Stimulated activated CD8-positive, alpha-beta memory T cell treated with anti-CD3 and anti-CD28 coated beads, Interleukin-15, amount 100 ng/mL, for 4 hours (primary cell): ENCODE data around the gene MARK1.

Experiments
- DNase-seq, 2 donors: peaks; one replicate each; pipeline ENCODE4 v3.0.0-alpha.2; 2020; ENCODE audit warnings: low read depth in 2 of 2

The MARK1 gene

DNA sequence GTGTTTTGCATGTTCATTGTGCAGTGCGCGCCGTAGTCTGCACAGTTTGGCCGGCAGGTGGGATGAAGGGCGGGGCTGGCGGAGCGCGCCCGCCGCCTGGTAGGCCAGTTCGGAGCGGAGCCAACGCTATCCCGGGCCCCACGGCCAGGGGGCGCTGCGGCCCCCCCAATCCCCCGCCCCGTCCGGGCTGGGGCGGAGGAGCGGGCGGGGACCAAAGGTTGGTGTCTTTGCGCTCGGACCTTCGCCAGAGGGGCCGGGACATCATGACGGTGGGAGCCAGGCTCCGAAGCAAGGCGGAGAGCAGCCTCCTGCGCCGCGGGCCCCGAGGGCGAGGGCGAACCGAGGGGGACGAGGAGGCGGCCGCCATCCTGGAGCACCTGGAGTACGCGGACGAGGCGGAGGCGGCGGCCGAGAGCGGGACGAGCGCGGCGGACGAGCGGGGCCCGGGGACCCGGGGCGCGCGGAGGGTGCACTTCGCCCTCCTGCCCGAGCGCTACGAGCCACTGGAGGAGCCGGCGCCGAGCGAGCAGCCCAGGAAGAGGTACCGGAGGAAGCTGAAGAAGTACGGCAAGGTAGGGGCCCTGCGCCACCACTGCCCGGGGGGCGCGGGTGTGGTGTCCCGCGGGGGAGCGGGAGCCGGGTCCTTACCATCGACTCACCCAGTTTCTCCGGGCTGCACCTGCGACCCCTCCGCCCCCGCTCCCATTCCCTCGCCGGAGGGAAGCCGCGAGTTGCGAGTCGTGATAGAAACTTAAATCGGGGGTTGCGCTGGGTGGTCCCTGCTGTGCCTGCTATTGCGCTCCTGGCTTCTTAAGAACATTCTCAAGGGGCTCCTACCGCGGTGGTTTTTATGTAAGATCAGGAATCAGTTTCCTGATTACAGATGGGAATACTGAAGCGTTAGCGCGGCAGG is 162.5 kb downstream of the MARK1 start, which contains the start of gene C1orf115:
Gene C1orf115 (plus strand): TSS at position 224 of the 913 bp plus-strand sequence. CDS start 40 bp downstream, at position 264.
- peak; percentile 19 to 29 for DNase-seq

DNA sequence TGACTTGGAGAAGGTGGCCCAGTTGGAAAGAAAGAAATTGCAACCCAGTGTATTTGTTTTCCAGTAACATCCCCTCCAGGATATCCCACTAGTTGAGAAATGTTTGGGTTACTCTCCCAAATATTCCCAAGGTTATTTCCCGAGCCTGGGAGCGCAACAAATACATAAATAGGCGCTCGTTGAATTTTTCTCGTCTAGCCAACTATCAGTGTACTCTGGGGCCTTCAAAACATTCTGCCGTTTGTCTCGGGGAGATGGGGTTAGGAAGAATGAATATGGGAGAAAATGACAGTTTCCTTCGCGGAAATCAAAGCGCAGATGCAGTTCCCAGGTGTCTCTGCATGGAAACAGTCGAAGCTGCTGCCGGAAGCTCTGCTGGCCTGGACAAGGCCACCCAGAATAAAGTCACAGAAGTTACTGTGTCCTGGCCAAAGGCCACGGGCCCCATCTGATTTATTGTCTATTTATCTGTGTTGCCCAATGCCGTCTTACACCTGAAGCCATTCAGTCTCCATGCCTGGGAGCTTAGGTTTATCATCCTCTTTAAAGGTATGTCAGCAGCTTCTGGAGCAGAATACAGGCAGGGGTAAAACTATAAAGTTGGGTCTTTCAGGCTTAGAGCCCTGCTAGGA is 163.2 kb downstream of the MARK1 start:
- DNase-seq = no peak

DNA sequence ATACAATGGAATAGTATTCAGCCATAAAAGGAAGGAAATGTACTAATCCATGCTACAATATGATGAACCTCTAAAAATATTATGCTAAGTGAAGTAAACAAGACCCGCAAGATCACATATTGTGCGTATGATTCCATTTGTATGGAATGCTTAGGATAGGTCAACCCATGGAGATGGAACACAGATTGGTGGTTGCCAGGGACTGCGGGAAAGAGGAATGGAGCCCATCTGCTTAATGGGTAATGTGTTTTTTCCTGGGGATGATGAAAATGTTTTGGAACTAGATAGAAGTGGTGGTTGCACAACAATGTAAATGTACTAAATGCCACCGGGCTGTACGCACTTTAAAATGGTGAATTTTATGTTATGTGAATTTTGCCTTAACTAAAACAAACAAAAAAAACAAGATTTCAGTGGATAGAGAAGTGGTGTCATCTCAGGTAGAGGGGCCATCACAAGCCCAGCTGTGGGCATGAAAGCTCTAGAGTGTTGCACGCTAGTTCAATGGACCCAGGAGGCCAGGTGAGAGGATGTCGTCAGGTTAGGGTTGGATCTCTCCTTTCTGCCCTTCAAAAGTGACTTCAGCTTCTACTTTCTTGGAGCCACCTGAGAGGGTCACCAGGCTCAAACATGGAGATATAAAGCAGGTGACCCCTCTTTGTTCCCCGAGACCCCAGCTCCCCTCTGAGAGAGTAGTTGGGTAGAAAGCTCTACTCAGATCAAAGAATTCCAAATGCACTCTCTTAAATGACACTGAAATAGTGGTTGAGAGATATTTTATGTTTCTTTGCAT is 164.7 kb downstream of the MARK1 start:
- no peak for DNase-seq

DNA sequence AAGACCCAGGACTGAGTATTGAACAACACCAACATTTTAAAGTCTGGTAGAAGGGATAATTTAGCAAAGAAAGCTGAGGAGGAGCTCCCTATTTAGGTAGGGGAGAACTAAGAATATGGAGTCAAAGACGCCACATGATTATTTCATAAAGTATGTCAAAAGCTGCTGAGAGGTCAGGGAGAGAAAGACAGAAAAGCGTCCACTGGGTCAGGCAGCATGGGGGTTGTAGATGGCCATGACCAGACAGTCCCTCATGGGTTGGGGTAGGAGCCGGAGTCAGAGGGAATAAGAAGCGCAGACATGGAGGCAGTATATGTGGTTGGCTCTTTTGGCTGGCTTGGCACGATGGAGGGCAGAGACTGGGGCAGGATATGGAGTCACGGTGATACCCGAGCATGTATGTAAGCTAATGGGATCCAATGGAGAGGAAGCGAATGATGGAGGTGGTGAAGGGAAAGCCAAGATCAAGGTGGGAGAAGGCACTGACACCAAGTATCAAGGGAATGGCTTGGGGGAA is 167.0 kb downstream of the MARK1 start:
- no peak for DNase-seq

DNA sequence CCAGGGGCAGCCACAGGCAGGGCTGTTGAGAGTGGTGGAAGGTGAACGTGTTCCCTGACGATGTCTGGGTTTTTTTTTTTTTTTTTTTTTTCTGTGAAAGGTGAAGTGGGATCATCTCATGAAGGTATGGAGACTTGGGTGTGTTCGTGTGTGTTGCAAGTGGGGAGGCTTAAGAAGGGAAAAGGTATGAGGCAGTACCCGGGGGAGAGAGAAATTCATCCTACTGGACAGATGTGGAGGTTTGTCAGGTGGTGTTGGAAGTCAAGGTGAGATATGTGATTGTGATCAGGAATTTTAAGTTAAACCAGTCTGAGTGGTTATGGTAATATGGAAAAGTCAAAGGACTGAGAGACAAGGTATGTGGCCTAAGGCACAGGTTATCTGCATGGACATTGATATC is 167.5 kb downstream of the MARK1 start:
- DNase-seq = no peak

DNA sequence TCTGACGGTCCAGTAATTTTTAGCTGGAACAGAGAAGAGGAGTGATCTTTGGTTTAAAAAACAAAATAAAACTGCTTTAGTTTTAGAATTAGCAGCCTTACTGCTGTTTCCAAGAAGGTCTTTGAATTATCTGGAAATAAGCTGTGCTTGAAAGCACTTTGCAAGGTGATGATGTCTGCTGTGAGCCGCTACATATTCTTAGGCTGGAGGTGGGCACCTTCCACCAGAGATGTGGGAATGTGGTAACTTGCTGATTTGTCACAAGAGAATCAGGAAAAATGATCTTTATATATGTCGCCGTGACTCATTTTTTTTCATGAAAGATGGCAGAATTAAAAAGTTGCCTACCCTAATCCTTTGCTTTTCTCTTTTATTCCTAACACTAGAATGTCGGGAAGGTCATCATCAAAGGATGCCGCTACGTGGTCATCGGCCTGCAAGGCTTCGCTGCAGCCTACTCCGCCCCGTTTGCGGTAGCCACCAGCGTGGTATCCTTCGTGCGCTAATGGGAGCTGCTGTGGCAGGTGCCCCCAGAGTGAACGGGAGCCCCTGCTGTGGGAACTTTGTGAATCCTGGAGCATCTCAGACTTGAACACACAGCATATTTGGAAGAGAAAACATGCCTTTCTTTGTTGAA is 168.4 kb downstream of the MARK1 start:
- no peak for DNase-seq

DNA sequence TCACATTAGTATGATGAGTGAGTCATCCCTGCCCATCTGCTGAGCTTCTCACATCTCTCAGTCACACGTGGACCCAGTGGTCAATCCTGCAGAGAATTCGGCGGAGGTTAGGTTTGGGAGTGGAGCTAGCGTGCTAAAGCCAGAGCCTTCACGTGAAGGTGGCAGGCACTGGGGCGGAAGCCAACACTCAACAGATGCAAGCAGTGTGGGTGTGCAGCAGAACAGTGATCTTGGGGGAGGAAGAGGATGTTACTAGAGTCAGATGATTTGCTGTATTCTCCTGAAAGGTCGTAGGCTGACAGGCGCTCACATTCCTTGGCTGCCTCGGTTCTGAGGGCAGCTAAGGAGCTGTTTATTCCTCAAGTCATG is 168.9 kb downstream of the MARK1 start:
- DNase-seq = no peak

DNA sequence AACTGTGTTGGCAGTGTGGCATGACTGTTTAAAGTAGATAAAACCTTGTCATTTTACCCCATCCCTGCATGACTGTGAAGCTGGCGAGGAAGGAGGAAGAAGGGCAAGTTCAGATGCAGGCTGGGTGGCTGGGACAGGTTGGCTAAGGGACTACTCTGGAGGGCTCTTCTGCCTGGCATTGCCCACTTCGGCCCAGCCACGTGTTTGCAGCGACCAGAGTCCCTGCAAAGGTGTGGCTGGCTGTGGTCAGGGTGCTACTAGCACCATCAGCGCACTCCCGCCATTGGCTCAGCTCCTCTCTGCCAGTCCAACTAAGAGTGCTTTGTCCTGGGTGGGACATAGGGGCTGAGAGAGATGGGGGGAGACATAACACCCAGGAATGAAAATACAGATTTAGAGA is 169.4 kb downstream of the MARK1 start:
- DNase-seq = no peak

DNA sequence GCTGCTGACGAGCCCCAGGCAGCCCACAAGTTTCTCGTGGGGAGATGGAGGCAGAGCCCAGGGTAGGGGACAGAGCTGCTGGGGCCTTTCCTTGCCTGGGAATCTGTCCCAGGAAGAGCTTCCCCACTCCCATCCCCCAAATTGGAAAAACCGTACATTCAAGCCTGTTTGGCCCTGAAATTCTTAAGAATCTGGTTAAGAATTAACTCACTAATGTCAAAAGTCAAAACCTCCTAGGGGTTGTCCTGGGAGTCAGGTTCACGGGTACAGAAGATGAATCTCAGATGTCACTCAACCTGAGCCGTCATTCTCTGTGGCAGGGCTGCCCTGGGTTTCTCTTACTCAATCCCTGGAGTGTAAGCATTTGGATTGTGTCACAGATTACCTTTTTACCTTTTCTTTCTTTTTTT is 170.7 kb downstream of the MARK1 start:
- DNase-seq = no peak

DNA sequence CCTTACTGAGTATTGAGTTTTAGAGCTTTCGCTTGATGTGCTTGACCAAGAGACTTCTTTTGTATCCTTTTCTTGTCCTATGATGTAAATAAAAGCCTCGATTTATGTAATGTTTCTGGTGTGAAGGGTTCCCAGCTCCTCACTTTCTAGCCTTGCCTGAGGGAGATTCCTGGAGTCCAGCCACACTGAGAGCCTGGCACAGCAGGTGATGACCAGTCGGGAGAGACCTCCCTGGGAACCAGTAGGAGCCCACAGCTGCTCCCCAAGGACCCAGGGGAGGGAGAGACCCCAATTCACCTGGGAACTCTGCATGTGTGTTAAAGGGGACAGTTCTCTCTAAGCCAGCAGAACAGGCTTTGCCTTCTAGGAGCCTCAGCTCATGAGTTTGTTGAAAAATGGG is 171.1 kb downstream of the MARK1 start:
- DNase-seq = no peak

DNA sequence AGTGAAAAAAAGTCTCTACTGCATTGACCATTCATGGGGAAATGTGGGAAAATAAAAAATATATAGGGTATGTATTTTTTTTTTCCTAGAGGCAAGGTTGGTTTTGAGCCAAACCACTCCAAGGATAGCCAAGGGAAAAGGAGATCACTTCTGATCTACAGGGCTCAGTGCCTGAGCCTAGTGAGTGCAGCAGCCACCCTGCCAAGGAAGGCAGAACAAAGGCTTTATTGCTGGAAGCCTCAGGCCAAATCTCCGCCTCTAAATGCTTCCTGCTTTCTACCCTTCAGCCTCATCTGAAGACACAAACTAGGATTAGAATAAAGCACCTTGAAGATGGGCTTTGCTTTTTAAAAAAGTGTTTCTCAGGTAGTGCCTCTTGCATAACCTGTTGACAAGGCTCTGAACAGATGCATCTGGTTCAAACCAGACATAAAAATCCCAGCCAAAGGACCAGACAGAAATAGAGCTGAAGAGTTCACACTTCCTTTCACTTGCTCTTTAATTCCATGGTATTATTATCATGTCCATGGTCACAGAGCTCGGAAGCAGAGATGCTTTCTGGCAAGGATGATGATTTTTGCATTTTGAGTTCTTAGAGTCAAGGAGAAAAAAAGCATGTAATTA is 172.7 kb downstream of the MARK1 start:
- no peak for DNase-seq

DNA sequence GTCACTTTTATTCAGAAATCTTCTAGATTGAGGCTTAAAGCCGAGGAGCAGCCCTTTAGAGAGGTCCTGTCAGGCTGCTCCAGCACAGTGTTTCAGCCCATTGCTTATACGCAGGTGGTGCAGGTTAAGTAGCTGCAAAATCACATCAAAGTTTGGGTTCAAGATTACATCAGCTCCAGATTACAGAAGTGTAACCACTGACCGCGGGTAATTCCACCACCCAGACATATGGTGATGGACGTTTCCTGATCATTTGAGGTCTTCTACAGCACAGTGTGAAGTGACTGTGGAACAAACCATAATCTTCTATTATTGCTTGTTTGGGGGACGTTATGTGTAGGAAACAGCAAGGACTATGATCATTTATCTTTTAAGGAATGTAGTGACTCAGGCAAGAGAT is 174.0 kb downstream of the MARK1 start:
- no peak for DNase-seq

DNA sequence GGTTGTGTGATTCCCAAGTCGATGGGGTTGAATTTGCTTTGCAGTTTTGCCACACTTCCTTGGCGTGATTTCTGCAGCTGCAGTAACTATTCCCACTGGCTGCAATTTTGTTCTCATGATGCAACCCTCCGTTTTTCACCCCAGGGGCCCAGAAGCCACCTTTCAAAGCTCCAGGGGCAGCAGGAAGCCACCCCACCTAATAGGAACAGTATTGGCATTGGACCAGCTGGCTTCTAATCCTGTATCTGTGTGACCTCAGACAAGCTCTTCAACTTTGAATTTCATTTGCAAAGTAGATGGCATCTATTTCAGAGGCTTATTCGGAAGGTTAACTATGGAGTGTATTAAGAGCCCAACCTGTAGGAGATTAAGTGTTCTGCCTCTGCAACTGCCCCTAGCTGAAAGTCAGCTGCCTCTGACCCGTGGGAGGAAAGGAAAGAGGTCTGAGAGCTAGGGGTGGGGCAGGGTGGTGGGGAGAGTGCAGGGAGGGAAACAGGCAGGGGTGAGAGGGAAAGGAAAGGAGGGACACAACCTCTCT is 174.9 kb downstream of the MARK1 start:
- DNase-seq = no peak

DNA sequence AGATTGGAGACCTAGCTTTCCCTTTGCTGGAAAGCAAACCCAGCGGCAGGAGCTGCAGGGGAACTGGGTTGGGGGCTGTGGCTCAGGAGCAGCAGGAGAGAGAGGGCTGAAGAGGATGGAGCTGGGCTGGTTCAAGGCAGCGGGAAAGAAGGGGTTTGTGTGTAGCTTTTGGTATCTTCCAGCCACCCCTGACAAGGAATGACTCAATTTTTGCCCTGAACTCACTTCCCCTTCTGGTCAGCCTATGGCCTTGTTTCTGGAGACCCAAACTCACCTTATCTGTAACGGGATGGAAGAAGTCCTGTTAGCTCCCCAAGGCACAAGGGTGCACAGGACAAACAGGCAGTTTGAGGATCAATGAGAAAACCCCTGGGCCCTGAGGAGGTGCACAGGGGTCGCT is 175.4 kb downstream of the MARK1 start:
- DNase-seq = no peak

DNA sequence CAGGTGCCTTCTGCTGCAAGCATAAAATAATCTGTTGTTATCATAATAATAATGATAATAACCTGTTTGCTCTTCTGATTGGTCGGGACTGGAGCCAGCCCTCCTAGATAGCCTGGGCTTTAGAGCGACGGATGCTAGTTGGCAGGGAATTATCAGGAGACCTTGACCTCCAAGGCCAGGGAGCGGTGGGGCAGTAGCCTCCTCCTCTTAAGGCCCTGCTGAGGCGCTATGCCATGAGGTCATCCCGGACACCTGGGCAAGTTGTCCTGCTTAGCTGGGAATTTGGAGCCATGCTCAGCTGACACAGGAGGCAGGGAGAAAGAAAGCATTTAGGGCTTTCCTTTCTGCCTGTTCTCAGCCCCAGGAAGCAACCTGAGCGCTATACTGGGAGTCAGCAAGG is 177.8 kb downstream of the MARK1 start:
- DNase-seq = no peak

DNA sequence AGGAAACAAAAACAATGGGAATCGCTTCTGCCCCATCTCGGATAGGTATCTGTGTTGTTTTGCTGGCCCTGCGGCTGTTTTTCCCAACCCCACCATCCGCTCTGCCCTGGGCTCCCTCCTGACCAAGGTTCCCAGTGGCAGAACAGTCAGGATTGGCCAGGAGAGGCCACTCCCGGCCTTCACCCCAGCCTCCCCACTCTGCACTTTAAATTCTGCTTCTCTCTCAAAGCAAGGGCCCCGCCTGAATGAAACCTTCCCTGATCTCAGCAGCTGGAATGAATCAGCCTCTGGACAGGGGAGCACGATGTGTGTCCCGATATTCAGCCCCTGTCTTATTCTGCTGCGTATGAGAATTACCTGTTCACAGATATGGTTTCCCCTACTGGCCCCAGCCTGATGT is 178.5 kb downstream of the MARK1 start:
- no peak for DNase-seq

DNA sequence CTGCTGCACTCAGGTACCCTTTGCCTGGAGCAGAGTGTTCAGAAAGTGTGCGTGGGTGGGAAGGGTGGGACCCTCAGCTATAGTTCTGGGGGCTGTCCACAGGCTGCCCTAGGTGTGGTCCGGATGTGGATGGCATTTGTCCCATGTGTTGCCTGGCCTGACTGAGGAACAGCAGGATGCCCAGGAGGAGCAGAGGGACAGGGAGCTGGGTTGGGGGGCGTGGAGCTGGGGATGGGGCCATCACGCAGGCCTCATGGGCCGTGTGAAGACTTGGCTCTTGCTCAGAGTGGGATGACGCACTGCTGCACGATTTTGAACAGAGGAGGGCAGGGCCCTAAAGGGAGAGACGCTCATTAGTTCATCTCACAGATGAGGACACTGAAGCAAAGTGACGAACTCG is 179.2 kb downstream of the MARK1 start:
- no peak for DNase-seq

DNA sequence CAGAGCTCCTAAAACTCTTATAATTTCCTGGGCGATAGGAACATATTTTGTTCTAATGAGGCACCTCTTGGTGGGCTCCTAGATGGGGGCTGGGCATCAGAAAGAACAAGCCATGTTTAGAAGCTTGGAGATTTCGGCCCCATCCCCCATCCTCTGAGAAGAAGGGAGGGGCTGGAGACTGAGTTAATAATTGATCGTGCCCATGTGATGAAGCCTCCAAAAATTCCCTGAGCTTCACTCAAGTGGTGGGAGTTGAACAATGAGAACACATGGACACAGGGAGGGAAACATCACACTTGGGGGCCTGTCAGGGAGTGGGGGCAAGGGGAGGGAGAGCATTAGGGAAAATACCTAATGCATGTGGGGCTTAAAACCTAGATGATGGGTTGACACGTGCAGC is 180.3 kb downstream of the MARK1 start:
- no peak for DNase-seq

DNA sequence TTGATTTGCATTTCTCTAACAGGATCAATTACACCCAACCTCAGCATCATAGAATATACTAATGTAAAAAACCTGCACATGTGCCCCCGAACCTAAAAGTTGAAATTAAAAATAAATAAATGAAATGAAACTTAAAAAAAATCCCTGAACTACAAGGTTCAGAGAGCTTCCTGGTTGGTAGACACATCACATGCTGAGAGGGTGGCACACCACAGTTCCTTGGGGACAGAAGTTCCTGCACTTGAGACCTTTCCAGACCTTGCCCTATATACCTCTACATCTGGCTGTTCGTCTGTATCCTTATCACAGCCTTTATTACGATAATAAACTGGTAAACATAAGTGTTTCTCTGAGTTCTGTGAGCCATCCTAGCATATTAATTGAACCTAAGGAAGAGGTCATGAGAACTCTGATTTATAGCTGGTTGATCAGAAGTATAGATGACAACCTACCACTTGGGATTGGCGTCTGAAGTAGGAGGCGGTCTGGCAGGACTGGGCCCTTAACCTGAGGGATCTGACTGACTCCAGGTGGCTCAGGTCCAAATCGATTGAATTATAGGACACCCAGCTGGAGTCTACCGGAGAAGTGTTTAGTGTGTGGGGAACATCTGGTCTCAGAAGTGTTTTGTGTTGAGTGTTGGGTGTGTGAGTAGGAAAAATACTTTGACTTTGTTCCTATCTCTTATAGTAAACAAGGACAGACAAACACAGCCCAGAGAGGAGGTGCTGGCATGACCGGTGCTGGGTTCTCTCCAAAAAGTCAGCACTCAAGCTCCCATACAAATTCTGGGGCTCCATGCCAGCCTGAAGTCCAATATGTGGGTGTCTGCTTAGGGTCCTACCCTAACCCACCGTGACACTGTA is 181.2 kb downstream of the MARK1 start:
- DNase-seq = no peak

DNA sequence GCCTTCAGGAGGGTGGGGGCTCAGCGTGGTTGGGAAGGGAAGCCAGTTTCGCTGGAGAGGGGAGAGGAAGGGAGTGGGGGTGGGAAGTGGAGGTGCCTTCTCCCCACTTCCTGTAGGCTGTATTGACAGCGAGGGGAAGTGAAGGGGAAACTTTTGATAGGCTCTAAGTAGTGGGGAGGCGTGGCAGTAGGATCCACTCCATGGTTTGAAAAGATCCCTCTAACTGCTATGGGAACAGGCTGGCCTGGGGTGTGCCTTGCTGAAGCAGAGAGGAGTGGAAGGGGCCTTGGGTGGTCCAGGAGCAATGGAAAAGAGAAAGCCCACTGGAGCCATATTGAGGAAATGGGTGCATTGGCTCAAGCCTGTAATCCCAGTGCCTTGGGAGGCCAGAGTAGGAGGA is 182.4 kb downstream of the MARK1 start:
- DNase-seq = no peak
